K562 (cell line): ENCODE results near the gene ANKRD6. TPM values are rescaled to one million over a fixed set of nuclear protein-coding genes. Genes with fewer than 3 reads are reported as not detected.

Experiments
- ARID3A ChIP-seq: IDR thresholded peaks from 2 replicates; pipeline ENCODE4 v1.6.1; 2012; ENCODE audit warnings: low read depth, low read length, improper control_type of control experiment, borderline replicate concordance
- ASH1L ChIP-seq: fragments of 450-650 bp; IDR thresholded peaks from 2 replicates; pipeline ENCODE4 v1.6.1; 2018; ENCODE audit warnings: borderline replicate concordance, mild to moderate bottlenecking, low read depth; ENCODE audit not compliant: partially characterized antibody
- CREB3L1 ChIP-seq: fragments of 450-650 bp; IDR thresholded peaks from 2 replicates; pipeline ENCODE4 v1.6.1; 2014; ENCODE audit warnings: low read depth, mild to moderate bottlenecking, moderate library complexity, borderline replicate concordance
- E2F4 ChIP-seq: sonication (generic); formaldehyde crosslinking; IDR thresholded peaks from 2 replicates; pipeline ENCODE4 v1.8.0; 2022; ENCODE audit warnings: mild to moderate bottlenecking, low read depth, missing genetic modification reagents
- HEY1 ChIP-seq: fragments of 250-450 bp; sonication (Bioruptor Pico); IDR thresholded peaks from 2 replicates; pipeline ENCODE4 v1.5.0; 2020; ENCODE audit warnings: mild to moderate bottlenecking, moderate library complexity, borderline replicate concordance
- NCOA1 ChIP-seq: fragments of 450-650 bp; IDR thresholded peaks from 2 replicates; pipeline ENCODE4 v1.6.1; 2016; ENCODE audit warnings: low read depth
- REST ChIP-seq, 2 experiments: fragments of 450-650 bp; formaldehyde crosslinking in 1 of 2; IDR thresholded peaks; 2 replicates each; pipeline versions ENCODE4 v1.4.0 to v1.6.1; 2014 to 2020; ENCODE audit warnings: mild to moderate bottlenecking in 2 of 2, borderline replicate concordance in 1 of 2, low read depth in 1 of 2
- SRSF9 ChIP-seq: fragments of 200-400 bp; formaldehyde crosslinking; IDR thresholded peaks from 2 replicates; pipeline ENCODE4 v1.6.1; 2017; ENCODE audit warnings: low read depth, low read length, borderline replicate concordance
- TFE3 ChIP-seq: fragments of 450-650 bp; formaldehyde crosslinking; IDR thresholded peaks from 2 replicates; pipeline ENCODE4 v1.4.0; 2020; ENCODE audit warnings: mild to moderate bottlenecking, mixed read lengths
- ZNF444 ChIP-seq: fragments of 250-450 bp; sonication (Bioruptor Pico); IDR thresholded peaks from 2 replicates; pipeline ENCODE4 v1.4.0; 2020; ENCODE audit warnings: mild to moderate bottlenecking, moderate library complexity
- polyA plus RNA-seq, 8 experiments: library from polyadenylated mRNA; depleted of rRNA in 4 of 8; stranded (reverse) in 5 of 8; unstranded in 3 of 8; fragments of >200 nt; fragmentation: Nextera tagmentation in 2 of 8; fragmentation: Illumina TruSeq in 1 of 8; extraction: Ambion mirVana in 2 of 8; extraction: Trizol in 1 of 8; gene quantifications; 2 replicates each; pipeline versions ENCODE4 v1.2.1 to v1.2.3, GENCODE V29; 2011 to 2014; ENCODE audit warnings: inconsistent platforms in 1 of 8, missing spikeins in 1 of 8
- total RNA-seq, 7 experiments: library from RNA; depleted of rRNA in 6 of 7; stranded (reverse); fragments of >200 nt in 6 of 7; fragmentation: Illumina TruSeq in 2 of 7; extraction: Trizol in 2 of 7; gene quantifications; 2 replicates each; pipeline versions ENCODE4 v1.2.1 to v1.2.3, GENCODE V29; 2011 to 2021; ENCODE audit warnings: low replicate concordance in 1 of 7

The ANKRD6 gene
- total and polyA plus RNA-seq, 9 of the 15 experiments (the other 6 are each of a cell fraction or from before 2014, with no cell fraction given) = 0.04 to 0.22 (median 0.08) TPM; not detected in 4

GRCh38 chr6:89518352-89519055, 85.6 kb downstream of the ANKRD6 start (continued):
- TF ChIP-seq REST (IDR thresholded peaks at IDR 0.05; ENCODE audit: borderline replicate concordance) (no peak), REST (CRISPR knock-in tag; IDR thresholded peaks at IDR 0.05; ENCODE audit: low read depth) (no peak), E2F4 (CRISPR knock-in tag) (no peak), HEY1 (CRISPR knock-in tag) (no peak), CREB3L1 (no peak), TFE3 (CRISPR knock-in tag) (no peak), ZNF444 (CRISPR knock-in tag) (no peak), NCOA1 (no peak), SRSF9 (no peak), ARID3A (no peak), ASH1L (no peak)
